Panc1 (cell line): ENCODE measurements around the gene MCF2L2. TPM values are rescaled to one million over a fixed set of nuclear protein-coding genes. Genes with fewer than 3 reads are reported as not detected.

Experiments used
- ATAC-seq: fragments of 200-7000 bp; cut with Tn5 transposase; 2 replicates; pipeline ENCODE4 v1.9.1; 2020; ENCODE audit warnings: mild to moderate bottlenecking, moderate library complexity
- BruUV-seq: library from RNA; stranded (reverse); fragments of 400-500 nt; replicated peaks from 2 replicates; lab custom pipeline; 2021; lab: Mats Ljungman, UMichigan
- CTCF ChIA-PET: fragments of 300-600 bp; sonication (Branson Sonifier 250); formaldehyde crosslinking; loops from one replicate; lab custom pipeline; 2022; ENCODE audit warnings: antibody characterized with exemption; lab: Charles Lee
- POLR2A ChIA-PET: fragments of 300-600 bp; sonication (Branson Sonifier 250); formaldehyde crosslinking; loops from one replicate; lab custom pipeline; 2022; ENCODE audit warnings: antibody characterized with exemption; lab: Charles Lee
- DNase-seq: peaks from one replicate; pipeline ENCODE4 v3.0.0-alpha.2; 2010; ENCODE audit warnings: low read depth, low spot score
- H3K27ac ChIP-seq: 2 replicates; pipeline ENCODE4 v1.5.1; 2011; ENCODE audit warnings: mild to moderate bottlenecking, low read length, inconsistent platforms
- H3K27me3 ChIP-seq: fragments of 200-500 bp; sonication (Bioruptor generic); 2 replicates; pipeline ENCODE4 v1.6.0; 2014; ENCODE audit warnings: low read length, inconsistent platforms; ENCODE audit not compliant: control insufficient read depth, insufficient read depth
- H3K36me3 ChIP-seq: fragments of 200-500 bp; sonication (Bioruptor generic); 2 replicates; pipeline ENCODE4 v1.5.1; 2014; ENCODE audit warnings: inconsistent platforms, mild to moderate bottlenecking, low read length, moderate library complexity; ENCODE audit not compliant: control insufficient read depth, insufficient read depth
- H3K4me1 ChIP-seq: 2 replicates; pipeline ENCODE4 v1.5.1; 2011; ENCODE audit warnings: inconsistent platforms, mild to moderate bottlenecking, low read length, moderate library complexity; ENCODE audit not compliant: control insufficient read depth, insufficient read depth
- H3K4me3 ChIP-seq, 2 experiments: 2 replicates each; pipeline ENCODE4 v1.5.1; 2011 to 2012; ENCODE audit warnings: low read depth in 2 of 2, low read length in 2 of 2, mild to moderate bottlenecking in 2 of 2, inconsistent platforms in 1 of 2, moderate library complexity in 1 of 2
- H3K9me3 ChIP-seq: fragments of 200-500 bp; sonication (Bioruptor generic); 2 replicates; pipeline ENCODE4 v1.5.1; 2014; ENCODE audit warnings: low read depth, mild to moderate bottlenecking, inconsistent platforms, low read length, moderate library complexity; ENCODE audit not compliant: control insufficient read depth, insufficient read depth
- CTCF ChIP-seq: fragments of 450-650 bp; IDR thresholded peaks from 2 replicates; pipeline ENCODE4 v1.5.1; 2017; ENCODE audit warnings: mild to moderate bottlenecking
- POLR2AphosphoS5 ChIP-seq: IDR thresholded peaks from 2 replicates; pipeline ENCODE4 v1.6.1; 2012; ENCODE audit warnings: mild to moderate bottlenecking, low read depth, low read length, moderate library complexity
- REST ChIP-seq, 2 experiments: IDR thresholded peaks; 2 replicates each; pipeline ENCODE4 v1.6.1; 2011 to 2012; ENCODE audit warnings: low read depth in 2 of 2, control low read depth in 1 of 2, low read length in 1 of 2, mild to moderate bottlenecking in 1 of 2, moderate library complexity in 1 of 2; ENCODE audit not compliant: insufficient read depth in 1 of 2
- SIN3A ChIP-seq: IDR thresholded peaks from 2 replicates; pipeline ENCODE4 v1.6.1; 2012; ENCODE audit warnings: low read depth, mild to moderate bottlenecking, low read length, moderate library complexity, borderline replicate concordance; ENCODE audit not compliant: insufficient read depth
- TCF7L2 ChIP-seq: IDR thresholded peaks from 2 replicates; pipeline ENCODE4 v1.6.1; 2011; ENCODE audit warnings: mild to moderate bottlenecking, low read depth, low read length, inconsistent platforms
- in situ Hi-C: cut with HindIII; loops from 2 replicates; pipeline ENCODE4 v1.10.0; 2016; ENCODE audit warnings: low sequenced_read_pairs, low pct_unique_long_range_greater_than_20kb
- intact Hi-C: fragments of 100-400 bp; cut with micrococcal nuclease; formaldehyde crosslinking; loops from one replicate; pipeline ENCODE4 v1.10.0; 2022; ENCODE audit not compliant: unreplicated experiment
- total RNA-seq: library from RNA; stranded (reverse); gene quantifications from one replicate; pipeline ENCODE4 v1.2.1, GENCODE V29; 2021; ENCODE audit not compliant: unreplicated experiment

MCF2L2 gene
- total RNA-seq, 1 experiment from 2014 or later, result 1.0 TPM

DNA sequence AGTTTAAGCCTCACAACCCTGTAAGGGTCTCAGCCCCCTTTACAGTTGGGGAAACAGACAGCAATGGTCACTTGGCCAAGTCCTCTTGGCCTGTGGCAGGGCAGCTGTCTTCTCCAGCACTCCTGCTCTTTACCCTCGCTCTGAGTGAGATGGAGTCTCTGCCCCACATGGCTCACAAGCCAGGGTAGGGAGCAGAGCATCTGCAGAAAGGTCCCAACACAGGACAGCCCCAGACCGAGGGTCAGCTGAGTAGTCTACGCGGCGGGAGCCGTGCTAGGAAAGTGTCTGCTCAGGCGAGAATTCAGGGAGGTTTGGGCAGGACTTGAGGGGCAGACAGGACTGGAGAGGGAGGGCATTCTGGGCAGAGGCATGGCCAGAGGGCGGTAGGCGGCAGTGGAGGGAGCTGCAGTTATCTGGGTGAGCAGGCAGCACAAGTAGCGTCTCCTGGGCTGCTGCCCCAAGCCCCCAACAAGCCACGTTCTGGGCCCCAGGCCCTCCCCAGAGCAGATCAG lies 247.6 kb downstream of the MCF2L2 start:
- intact Hi-C loops (no loop called here), in situ Hi-C loops (no loop called here)
- peaks cover 6% of the 10 kb centered on the region; the same call in 1 of the 2 replicates for H3K27me3 ChIP-seq
- H3K36me3 ChIP-seq, result no peaks in the 10 kb centered on the region
- H3K9me3 ChIP-seq, result no peaks in the 10 kb centered on the region
- BruUV-seq, result no TSS peak
- DNase-seq (no peak), ATAC-seq (no peak)
- no peak overlapping the region for H3K27ac ChIP-seq
- ChIA-PET POLR2A (no interaction called here), CTCF (no interaction called here)
- no peaks in the 10 kb centered on the region for H3K4me1 ChIP-seq
- TF ChIP-seq REST (IDR thresholded peaks at IDR 0.05; ENCODE audit: insufficient read depth in 1 of 2, low read depth in 2 of 2, low read length in 1 of 2) (no peak), TCF7L2 (no peak), SIN3A (no peak), POLR2AphosphoS5 (no peak), CTCF (no peak)
- no peak overlapping the region for H3K4me3 ChIP-seq

GRCh38 chr3:183180110-183180783 lies 248.2 kb downstream of the MCF2L2 start:
- no peaks in the 10 kb centered on the region for H3K36me3 ChIP-seq
- TF ChIP-seq CTCF (no peak), SIN3A (no peak), POLR2AphosphoS5 (no peak), TCF7L2 (no peak), REST (IDR thresholded peaks at IDR 0.05; ENCODE audit: insufficient read depth in 1 of 2, low read depth in 2 of 2, low read length in 1 of 2) (no peak)
- ATAC-seq (no peak), DNase-seq (no peak)
- in situ Hi-C loops (no loop called here), intact Hi-C loops (no loop called here)
- BruUV-seq, result no TSS peak
- no peaks in the 10 kb centered on the region for H3K9me3 ChIP-seq
- no peak overlapping the region for H3K4me3 ChIP-seq
- H3K4me1 ChIP-seq, result no peaks in the 10 kb centered on the region
- ChIA-PET CTCF (interaction anchor here (0.6 kb wide), 1 partner anchor 178 kb away, joined by 3 read pairs; no protein-coding TSS in a partner anchor), POLR2A (no interaction called here)
- peaks cover 7% of the 10 kb centered on the region; the same call in 1 of the 2 replicates for H3K27me3 ChIP-seq
- no peak overlapping the region for H3K27ac ChIP-seq
